EL (cell line): ENCODE results near the gene SLC36A4.
"Not testable (repeated sequence)": the region's sequence is repeated elsewhere in the genome, so short reads cannot be mapped to it uniquely, and the experiment has no call there.

Source experiments
- DNase-seq: peaks from one replicate; pipeline ENCODE4 v3.0.0-alpha.2; 2016

Gene SLC36A4

GRCh38 chr11:93197380-93198214, at the start of gene SLC36A4:
TSS of gene SLC36A4 (minus strand) at chr11:93197991. CDS start at chr11:93197832, 159 bp downstream.
- DNase-seq = peak; percentile 96

- not testable (repeated sequence) for DNase-seq
Observed at GRCh38 chr11:93246790-93247189, 49.0 kb upstream of the SLC36A4 start.

- DNase-seq = no peak
Observed at GRCh38 chr11:93244018-93244417, 46.2 kb upstream of the SLC36A4 start.

DNA sequence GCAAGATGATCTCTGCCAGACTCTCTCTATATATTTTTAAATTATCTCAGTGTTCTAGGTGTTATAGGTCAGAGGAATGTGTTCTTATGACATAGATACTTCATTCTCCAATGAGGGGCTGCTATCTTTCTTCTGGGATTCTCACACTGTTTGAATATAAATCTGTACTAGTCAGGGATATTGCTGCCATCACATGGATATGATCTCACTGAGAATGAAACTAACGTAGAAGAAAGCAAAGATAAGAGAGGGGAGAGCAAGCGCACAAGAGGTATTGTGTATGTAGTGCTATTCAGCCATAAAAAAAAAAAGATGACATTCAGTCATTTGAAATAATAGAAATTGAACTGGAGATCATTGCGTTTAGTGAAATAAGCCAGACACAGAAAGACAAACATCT, 42.2 kb upstream of the SLC36A4 start:
- no peak for DNase-seq

GRCh38 chr11:93238956-93239355, 41.2 kb upstream of the SLC36A4 start:
- DNase-seq = no peak

- peak; percentile 37 for DNase-seq
Observed at GRCh38 chr11:93236741-93237675, 39.2 kb upstream of the SLC36A4 start.

GRCh38 chr11:93234602-93235207, 36.9 kb upstream of the SLC36A4 start:
- DNase-seq = peak; percentile 72

GRCh38 chr11:93229876-93230275, 32.1 kb upstream of the SLC36A4 start:
- DNase-seq = no peak

DNA sequence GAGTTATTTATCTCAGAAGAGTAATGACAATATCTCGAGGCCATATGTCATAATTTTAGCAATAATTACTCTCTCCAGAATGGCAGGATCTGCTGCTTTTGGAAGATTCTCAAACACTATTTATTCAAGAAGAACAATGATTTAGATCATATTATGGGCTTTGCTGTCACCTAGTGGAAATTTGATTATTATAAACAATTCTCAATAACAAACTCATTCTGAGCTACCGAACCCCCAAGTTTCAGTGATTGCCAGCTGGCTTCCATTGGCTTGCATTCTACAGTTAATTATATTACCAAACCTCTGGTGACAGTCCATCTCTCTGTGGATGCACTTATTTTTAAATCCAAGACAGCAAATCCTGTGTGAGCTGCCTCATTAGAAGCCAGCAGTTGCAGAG, 27.9 kb upstream of the SLC36A4 start:
- peak; percentile 18 for DNase-seq

DNA sequence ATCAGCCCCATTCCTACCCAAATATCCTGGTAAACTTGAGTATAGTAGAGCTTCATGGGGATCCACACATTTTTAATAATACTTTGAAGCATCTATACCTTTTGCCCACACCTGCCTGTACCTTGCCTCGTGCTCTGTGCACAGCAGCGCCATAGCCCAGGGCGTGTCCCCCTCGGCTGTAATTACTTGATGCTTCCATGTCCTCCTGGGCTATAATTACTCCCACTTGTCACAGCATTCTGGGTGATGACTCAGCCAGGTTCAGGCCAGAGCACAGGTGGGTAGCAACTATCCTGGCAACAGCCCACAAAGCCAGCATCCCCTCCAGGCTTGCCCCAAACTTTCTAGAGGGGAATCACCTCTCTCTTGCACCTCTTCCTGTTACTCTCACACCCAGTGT, 23.7 kb upstream of the SLC36A4 start:
- DNase-seq = no peak

GRCh38 chr11:93220078-93220477, 22.3 kb upstream of the SLC36A4 start:
- no peak for DNase-seq

GRCh38 chr11:93219440-93219839, 21.6 kb upstream of the SLC36A4 start:
- DNase-seq = no peak

- no peak for DNase-seq
Observed at GRCh38 chr11:93216511-93217101, 18.8 kb upstream of the SLC36A4 start.

DNA sequence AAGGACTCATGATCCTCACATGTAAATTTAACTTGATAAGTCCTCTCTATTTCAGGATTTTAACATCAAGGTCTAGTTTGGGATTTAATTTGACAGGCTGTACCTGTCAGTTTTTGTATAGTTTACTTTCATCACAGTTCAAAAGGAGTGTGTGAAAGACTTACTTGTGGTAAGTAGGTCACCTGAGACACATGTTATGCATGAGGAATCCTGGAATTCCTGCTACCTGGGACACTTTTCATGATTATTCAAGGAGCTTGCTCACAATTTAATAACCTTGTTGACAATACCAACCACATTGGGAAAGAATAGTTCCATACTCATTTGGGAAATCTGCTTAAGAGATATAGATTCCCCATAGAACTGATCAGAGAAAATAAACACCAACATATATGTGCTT, 15.8 kb upstream of the SLC36A4 start:
- DNase-seq = no peak

DNA sequence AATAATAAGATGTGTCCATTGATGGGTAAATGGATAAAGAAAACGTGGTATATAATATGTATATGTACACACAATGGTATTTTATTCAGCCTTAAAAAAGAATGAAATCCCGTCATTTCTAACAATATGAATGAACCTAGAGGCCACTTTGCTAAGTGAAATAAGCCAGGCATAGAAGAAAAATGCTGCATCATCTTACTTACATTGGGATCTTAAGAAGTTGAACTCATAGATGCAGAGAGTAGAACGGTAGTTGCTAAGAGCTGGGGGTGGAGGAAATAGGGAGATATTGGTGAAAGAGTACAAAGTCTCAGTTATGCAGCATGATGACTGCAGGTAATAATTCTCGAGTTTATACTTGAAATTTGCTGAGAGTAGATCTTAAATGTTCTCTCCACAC, 14.3 kb upstream of the SLC36A4 start:
- DNase-seq = no peak

- DNase-seq = no peak
Observed at GRCh38 chr11:93209466-93209865, 11.7 kb upstream of the SLC36A4 start.

DNA sequence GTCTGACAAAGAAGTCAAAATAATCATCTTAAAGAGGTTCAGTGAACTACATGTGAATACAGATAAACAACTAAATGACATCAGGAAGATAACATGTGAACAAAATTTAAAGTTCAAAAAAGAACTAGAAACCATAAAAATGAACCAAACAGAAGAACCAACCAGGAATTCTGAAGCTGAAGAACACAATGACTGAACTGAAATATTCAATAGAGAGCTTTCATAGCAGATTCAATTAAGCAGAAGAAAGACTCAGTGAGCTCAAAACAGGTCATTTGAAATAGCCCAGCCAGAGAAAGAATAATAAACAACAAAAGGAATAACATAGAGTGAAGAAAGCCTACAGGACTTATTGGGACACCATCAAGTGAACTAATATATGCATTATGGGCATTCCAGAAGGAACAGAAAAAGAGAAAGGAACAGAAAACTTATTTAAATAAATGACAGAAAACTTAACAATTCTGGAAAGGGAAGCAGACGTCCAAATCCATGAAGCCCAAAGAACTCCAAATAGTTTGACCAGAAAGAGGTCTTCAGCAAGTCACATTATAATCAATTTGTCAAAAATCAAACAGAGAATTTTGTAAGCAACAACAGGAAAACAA, 11.0 kb upstream of the SLC36A4 start:
- DNase-seq = no peak

- no peak for DNase-seq
Observed at GRCh38 chr11:93199616-93200015, 1.8 kb upstream of the SLC36A4 start.

- no peak for DNase-seq
Observed at GRCh38 chr11:93198215-93198845, 539 bp upstream of the SLC36A4 start.

- no peak for DNase-seq
Observed at GRCh38 chr11:93196816-93197379, 893 bp downstream of the SLC36A4 start.

DNA sequence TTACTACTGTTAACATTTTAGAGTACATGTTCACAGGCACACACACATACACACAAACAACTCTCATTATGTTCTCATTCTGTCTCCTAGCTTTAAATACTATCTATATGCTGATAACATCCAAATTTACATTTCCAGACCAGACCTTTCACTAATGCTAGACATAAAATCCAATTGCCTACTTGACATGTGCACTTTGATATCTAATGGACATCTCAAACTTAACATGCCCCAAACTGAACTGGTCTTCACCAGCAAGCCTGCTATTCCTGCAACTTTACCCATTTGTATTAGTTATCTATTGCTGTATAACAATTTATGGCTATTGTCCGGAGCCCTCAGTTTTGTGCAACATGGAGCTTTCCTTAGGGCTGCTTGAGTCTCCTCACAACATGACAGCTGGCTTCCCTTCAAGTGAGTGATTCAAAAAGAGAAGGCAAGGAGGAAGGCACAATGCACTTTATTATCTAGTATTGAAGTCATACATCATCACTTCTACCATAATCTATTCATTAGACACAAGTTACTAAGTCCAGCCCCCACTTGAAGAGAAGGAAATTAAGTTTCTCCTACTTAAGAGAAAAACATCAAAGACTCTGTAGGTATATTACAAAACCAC, 3.0 kb downstream of the SLC36A4 start:
- no peak for DNase-seq
